Endothelial cell of umbilical vein (primary cell): ENCODE results near the gene KARS1.

Source experiments
- EZH2 ChIP-seq: IDR thresholded peaks from 2 replicates; pipeline ENCODE4 v1.6.1; 2012; ENCODE audit warnings: borderline replicate concordance, low read depth, mild to moderate bottlenecking, moderate library complexity, low read length, inconsistent platforms; ENCODE audit not compliant: severe bottlenecking
- GATA2 ChIP-seq: IDR thresholded peaks from 2 replicates; pipeline ENCODE4 v1.7.0; 2011; ENCODE audit warnings: low read depth, mild to moderate bottlenecking, moderate library complexity, mixed read lengths, low read length; ENCODE audit not compliant: insufficient read length, insufficient read depth
- JUN ChIP-seq: IDR thresholded peaks from 2 replicates; pipeline ENCODE4 v1.6.1; 2011; ENCODE audit warnings: borderline replicate concordance, low read depth; ENCODE audit not compliant: insufficient read length, insufficient read depth
- POLR2A ChIP-seq: IDR thresholded peaks from 2 replicates; pipeline ENCODE4 v1.6.1; 2012; ENCODE audit warnings: low read depth, mild to moderate bottlenecking, control low read depth, low read length
- POLR2AphosphoS5 ChIP-seq: IDR thresholded peaks from 2 replicates; pipeline ENCODE4 v1.6.1; 2012; ENCODE audit warnings: low read depth, mild to moderate bottlenecking, control low read depth, low read length, moderate library complexity; ENCODE audit not compliant: insufficient read depth
- TF ChIP-seq, protein P1 (sequence below), 2 donors: IDR thresholded peaks; 1 replicate in 1 of 2; 2 replicates in 1 of 2; pipeline ENCODE4 v1.5.1; 2011; ENCODE audit warnings: low read length in 2 of 2, mild to moderate bottlenecking in 2 of 2, moderate library complexity in 2 of 2, control low read depth in 1 of 2, inconsistent platforms in 1 of 2, low read depth in 1 of 2; ENCODE audit not compliant: insufficient read depth in 1 of 2; ENCODE audit errors: extremely low read depth in 1 of 2

GRCh38 chr16:75635036-75635435 is 12.4 kb downstream of the KARS1 start:
- TF ChIP-seq POLR2A (no peak), JUN (no peak), EZH2 (no peak), POLR2AphosphoS5 (no peak), GATA2 (no peak)
- TF ChIP-seq, protein P1, sequence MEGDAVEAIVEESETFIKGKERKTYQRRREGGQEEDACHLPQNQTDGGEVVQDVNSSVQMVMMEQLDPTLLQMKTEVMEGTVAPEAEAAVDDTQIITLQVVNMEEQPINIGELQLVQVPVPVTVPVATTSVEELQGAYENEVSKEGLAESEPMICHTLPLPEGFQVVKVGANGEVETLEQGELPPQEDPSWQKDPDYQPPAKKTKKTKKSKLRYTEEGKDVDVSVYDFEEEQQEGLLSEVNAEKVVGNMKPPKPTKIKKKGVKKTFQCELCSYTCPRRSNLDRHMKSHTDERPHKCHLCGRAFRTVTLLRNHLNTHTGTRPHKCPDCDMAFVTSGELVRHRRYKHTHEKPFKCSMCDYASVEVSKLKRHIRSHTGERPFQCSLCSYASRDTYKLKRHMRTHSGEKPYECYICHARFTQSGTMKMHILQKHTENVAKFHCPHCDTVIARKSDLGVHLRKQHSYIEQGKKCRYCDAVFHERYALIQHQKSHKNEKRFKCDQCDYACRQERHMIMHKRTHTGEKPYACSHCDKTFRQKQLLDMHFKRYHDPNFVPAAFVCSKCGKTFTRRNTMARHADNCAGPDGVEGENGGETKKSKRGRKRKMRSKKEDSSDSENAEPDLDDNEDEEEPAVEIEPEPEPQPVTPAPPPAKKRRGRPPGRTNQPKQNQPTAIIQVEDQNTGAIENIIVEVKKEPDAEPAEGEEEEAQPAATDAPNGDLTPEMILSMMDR (IDR thresholded peaks at IDR 0.05; ENCODE audit: extremely low read depth in 1 of 2, insufficient read depth in 1 of 2, low read depth in 1 of 2, low read length in 2 of 2): no peak
